ENCODE results near the gene KCNIP4.

KCNIP4 gene

DNA sequence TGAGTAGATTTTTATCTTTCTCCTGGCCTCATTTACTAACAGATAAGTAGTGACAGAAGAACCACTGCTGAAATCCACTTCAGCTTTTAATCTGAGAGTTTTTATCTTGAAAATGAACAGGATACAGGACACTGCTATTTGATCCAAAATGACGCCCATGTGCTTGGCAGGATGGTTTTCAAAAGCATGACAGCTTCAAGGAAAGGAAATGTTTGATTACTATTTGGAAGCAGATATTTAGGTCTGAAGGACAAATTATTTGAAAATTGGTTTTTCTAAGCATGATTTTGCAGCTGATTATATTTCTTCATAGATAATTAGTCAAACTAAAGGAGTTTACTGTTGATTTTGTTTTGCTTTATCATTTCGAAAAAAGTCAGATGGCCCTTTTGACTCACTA is 1237.2 kb downstream of the KCNIP4 start:
- ChIA-PET CTCF (no interaction called here), POLR2A (ENCODE audit: low non-redundant PET) (no interaction called here)
- no peak overlapping the region for H3K27ac ChIP-seq
- TF ChIP-seq CTCF (conservative IDR thresholded peaks at IDR 0.05; ENCODE audit: low read depth), result no peak
- DNase-seq (ENCODE audit: low spot score), result no peak

GRCh38 chr4:20700007-20700761 is 1248.4 kb downstream of the KCNIP4 start, which contains the start of gene PACRGL:
Gene PACRGL, plus strand, starts transcription at chr4:20700458. Its CDS starts 4,024 bp downstream, at chr4:20704482.
- no peak for TF ChIP-seq CTCF (conservative IDR thresholded peaks at IDR 0.05; ENCODE audit: low read depth)
- DNase-seq (ENCODE audit: low spot score), result peak; percentile 84
- POLR2A ChIA-PET (ENCODE audit: low non-redundant PET), result no interaction called here
- peak within 1 kb of the TSS; percentile 49 for H3K27ac ChIP-seq
- CTCF ChIA-PET, result interaction anchor here (0.6 to 0.7 kb wide), 2 partner anchors 383 to 457 kb away, joined by 3 read pairs; no protein-coding TSS in a partner anchor

DNA sequence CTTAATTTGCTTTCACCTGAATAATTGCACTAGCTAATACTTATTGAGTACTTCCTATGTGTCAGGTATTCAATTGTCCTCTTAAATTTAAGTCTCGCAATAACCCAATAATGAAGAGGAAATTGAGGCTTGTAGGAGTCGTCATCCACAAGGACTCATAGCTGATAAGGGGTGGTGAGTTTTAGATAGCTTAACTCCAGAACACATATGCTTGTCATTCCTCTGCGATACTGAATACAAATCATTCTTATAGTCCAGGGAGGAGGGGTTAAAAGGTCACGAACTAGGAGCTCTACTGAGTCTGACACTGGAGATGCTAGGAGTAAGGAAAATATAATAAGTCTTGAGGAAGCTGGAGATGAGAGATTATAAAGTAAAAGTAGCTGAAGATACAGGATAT is 1249.8 kb downstream of the KCNIP4 start:
- POLR2A ChIA-PET (ENCODE audit: low non-redundant PET), result no interaction called here

GRCh38 chr4:20698382-20698781 is 1250.2 kb downstream of the KCNIP4 start:
- ChIA-PET POLR2A (ENCODE audit: low non-redundant PET) (no interaction called here), CTCF (no interaction called here)
- TF ChIP-seq CTCF (conservative IDR thresholded peaks at IDR 0.05; ENCODE audit: low read depth), result no peak
- DNase-seq (ENCODE audit: low spot score), result no peak
- no peak overlapping the region for H3K27ac ChIP-seq

More for the DNA sequence above, 1249.8 kb downstream of the KCNIP4 start:
- TF ChIP-seq CTCF (conservative IDR thresholded peaks at IDR 0.05; ENCODE audit: low read depth), result no peak
- no peak overlapping the region for H3K27ac ChIP-seq
- DNase-seq (ENCODE audit: low spot score), result no peak
- CTCF ChIA-PET, result no interaction called here

- no peak overlapping the region for H3K27ac ChIP-seq
- TF ChIP-seq CTCF (conservative IDR thresholded peaks at IDR 0.05; ENCODE audit: low read depth), result no peak
- ChIA-PET CTCF (no interaction called here), POLR2A (ENCODE audit: low non-redundant PET) (no interaction called here)
- no peak for DNase-seq (ENCODE audit: low spot score)
Measured at GRCh38 chr4:20696815-20697214, 1251.8 kb downstream of the KCNIP4 start.

DNA sequence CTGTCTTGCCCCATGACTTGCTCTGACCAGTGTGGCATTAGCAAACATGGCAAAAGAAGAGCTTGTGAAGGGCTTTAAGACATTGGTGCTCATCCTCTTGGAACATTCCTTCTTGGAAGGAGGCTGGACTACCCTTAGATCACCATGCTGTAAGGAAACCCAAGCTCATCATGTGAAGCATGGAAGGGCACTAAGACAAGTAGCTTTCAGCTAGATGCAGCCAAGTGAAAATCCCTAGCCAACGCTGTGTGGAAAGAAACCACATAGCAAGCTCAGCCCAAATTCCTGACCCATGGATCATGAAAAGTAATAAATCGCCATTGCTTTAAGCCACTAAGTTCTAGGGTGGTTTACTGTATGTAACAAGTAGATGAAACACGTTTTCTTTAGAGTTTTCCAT is 1260.7 kb downstream of the KCNIP4 start:
- H3K27ac ChIP-seq, result no peak overlapping the region
- no peak for DNase-seq (ENCODE audit: low spot score)
- no peak for TF ChIP-seq CTCF (conservative IDR thresholded peaks at IDR 0.05; ENCODE audit: low read depth)
- CTCF ChIA-PET, result no interaction called here
- POLR2A ChIA-PET (ENCODE audit: low non-redundant PET), result no interaction called here
